ENCODE measurements around the gene ADAP2.
A peak's percentile ranks its signal among the peaks of the same experiment; 100 is the strongest.
"Not testable (repeated sequence)": the region's sequence is repeated elsewhere in the genome, so short reads cannot be mapped to it uniquely, and the experiment has no call there.

ADAP2 gene, protein sequence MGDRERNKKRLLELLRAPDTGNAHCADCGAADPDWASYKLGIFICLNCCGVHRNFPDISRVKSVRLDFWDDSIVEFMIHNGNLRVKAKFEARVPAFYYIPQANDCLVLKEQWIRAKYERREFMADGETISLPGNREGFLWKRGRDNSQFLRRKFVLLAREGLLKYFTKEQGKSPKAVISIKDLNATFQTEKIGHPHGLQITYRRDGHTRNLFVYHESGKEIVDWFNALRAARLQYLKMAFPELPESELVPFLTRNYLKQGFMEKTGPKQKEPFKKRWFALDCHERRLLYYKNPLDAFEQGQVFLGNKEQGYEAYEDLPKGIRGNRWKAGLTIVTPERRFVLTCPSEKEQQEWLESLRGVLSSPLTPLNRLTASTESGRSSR

DNA sequence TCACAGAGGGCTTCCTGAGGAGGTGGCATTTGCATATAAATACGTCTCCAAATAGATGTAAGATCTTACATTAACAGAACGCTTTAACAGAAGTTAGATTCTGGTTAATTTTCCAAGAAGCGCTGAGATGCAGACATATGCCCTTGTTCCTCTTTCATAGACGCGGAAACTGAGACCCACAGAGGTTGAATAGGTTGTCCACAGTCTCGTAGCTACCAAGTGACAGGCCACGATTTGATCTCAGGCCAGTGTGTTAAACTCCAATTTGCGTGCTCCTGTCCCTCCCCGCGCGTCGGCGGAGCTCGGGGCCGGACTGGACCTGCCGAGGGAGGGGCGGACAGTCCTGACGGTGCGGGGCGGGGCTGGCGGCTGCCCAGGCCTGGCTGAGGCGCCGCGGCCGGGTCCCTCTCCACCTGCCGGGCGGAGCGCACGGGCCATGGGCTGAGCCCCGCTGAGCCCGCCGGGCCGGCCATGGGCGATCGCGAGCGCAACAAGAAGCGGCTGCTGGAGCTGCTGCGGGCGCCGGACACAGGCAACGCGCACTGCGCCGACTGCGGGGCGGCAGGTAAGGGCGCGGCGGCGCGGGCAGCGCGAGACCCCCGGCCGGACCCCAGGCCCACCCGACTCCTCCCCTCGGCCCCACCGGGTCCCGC lies at the start of gene ADAP2:
Gene ADAP2 (plus strand): TSS at position 402 of the 653 bp plus-strand sequence. CDS start 70 bp downstream, at position 472.
- TF ChIP-seq EZH2 (IDR thresholded peaks at IDR 0.05): peak; percentile 66
- TF ChIP-seq POLR2AphosphoS5 (IDR thresholded peaks at IDR 0.05; ENCODE audit: borderline replicate concordance, low read depth, low read length): no peak
- Histone ChIP-seq H3K27ac (no peak within 1 kb of the TSS), H3K9ac (ENCODE audit: insufficient read length) (no peak within 1 kb of the TSS), H3K9me3 (ENCODE audit: low read depth, low read length) (no peaks in the 10 kb centered on the region), H3K4me3 (no peak within 1 kb of the TSS), H3K36me3 (ENCODE audit: insufficient read depth, low read length) (no peaks in the 10 kb centered on the region)
- no peak for DNase-seq (ENCODE audit: low read depth, low spot score)

DNA sequence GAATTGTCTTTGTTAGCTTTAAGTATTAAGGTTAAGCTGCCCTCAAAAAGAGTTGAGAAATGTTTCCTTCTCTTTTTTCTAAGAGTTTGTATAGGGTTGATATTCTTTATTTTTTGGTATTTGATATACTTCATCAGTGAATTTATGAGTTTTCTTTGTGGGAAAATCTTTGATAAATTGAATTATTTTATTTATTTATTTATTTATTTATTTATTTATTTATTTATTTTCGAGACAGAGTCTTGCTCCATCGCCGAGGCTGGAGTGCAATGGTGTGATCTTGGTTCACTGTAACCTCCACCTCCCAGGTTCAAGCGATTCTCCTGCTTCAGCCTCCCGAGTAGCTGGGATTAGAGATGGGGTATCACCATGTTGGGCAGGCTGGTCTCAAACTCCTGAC lies 35.6 kb upstream of the ADAP2 start:
- H3K27ac ChIP-seq: no peak overlapping the region
- no peak for DNase-seq (ENCODE audit: low read depth, low spot score)
- TF ChIP-seq EZH2 (IDR thresholded peaks at IDR 0.05) (no peak), POLR2AphosphoS5 (IDR thresholded peaks at IDR 0.05; ENCODE audit: borderline replicate concordance, low read depth, low read length) (no peak), FOXP2 (optimal IDR thresholded peaks at IDR 0.05; ENCODE audit: control extremely low read depth, extremely low read length, insufficient read depth) (no peak)
- H3K4me3 ChIP-seq: no peak overlapping the region
- no peaks in the 10 kb centered on the region for H3K9me3 ChIP-seq (ENCODE audit: low read depth, low read length)
- H3K9ac ChIP-seq (ENCODE audit: insufficient read length): no peak overlapping the region
- H3K36me3 ChIP-seq (ENCODE audit: insufficient read depth, low read length): peaks cover 43% of the 10 kb centered on the region

DNA sequence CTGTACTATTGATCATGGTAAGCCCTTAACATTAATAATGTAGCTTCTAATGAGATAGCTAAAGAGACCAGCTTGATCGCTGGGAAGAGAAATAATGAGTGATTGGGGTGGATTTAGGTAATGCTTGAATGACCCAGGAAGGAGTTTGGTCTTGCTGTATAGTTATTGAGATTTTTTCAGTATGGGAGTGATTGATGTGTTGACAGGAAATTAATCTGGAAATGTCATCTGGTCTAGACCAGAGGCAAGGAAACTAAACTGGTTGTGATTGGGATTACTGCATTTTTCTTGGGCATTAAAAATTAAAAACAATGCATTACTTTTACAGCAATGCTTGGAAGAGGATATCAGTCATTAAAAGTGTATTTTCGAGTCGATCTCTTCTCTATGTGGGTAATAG lies 27.5 kb upstream of the ADAP2 start:
- Histone ChIP-seq H3K4me3 (no peak overlapping the region), H3K9ac (ENCODE audit: insufficient read length) (no peak overlapping the region), H3K27ac (no peak overlapping the region), H3K36me3 (ENCODE audit: insufficient read depth, low read length) (peaks cover 45% of the 10 kb centered on the region), H3K9me3 (ENCODE audit: low read depth, low read length) (no peaks in the 10 kb centered on the region)
- no peak for DNase-seq (ENCODE audit: low read depth, low spot score)
- TF ChIP-seq FOXP2 (optimal IDR thresholded peaks at IDR 0.05; ENCODE audit: control extremely low read depth, extremely low read length, insufficient read depth) (no peak), POLR2AphosphoS5 (IDR thresholded peaks at IDR 0.05; ENCODE audit: borderline replicate concordance, low read depth, low read length) (no peak), EZH2 (IDR thresholded peaks at IDR 0.05) (no peak)

DNA sequence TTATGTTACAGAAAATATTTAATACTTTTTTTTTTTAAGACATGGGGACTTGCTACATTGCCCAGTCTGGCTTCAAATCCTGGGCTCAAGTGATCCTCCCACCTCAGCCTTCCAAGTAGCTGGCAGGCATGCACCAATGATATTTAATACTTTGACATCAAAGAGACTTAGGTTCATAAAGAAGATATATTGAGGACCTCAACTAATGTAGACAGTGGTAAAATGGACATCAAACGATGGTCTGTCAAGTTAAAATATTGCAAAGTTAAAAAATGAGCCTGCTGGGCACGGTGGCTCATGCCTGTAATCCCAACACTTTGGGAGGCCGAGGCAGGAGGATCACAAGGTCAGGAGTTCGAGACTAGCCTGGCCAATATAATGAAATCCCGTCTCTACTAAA lies 24.4 kb upstream of the ADAP2 start:
- Histone ChIP-seq H3K36me3 (ENCODE audit: insufficient read depth, low read length) (peaks cover 47% of the 10 kb centered on the region), H3K27ac (no peak overlapping the region), H3K4me3 (no peak overlapping the region), H3K9ac (ENCODE audit: insufficient read length) (no peak overlapping the region), H3K9me3 (ENCODE audit: low read depth, low read length) (no peaks in the 10 kb centered on the region)
- TF ChIP-seq EZH2 (IDR thresholded peaks at IDR 0.05) (no peak), FOXP2 (optimal IDR thresholded peaks at IDR 0.05; ENCODE audit: control extremely low read depth, extremely low read length, insufficient read depth) (no peak), POLR2AphosphoS5 (IDR thresholded peaks at IDR 0.05; ENCODE audit: borderline replicate concordance, low read depth, low read length) (no peak)
- DNase-seq (ENCODE audit: low read depth, low spot score): no peak

DNA sequence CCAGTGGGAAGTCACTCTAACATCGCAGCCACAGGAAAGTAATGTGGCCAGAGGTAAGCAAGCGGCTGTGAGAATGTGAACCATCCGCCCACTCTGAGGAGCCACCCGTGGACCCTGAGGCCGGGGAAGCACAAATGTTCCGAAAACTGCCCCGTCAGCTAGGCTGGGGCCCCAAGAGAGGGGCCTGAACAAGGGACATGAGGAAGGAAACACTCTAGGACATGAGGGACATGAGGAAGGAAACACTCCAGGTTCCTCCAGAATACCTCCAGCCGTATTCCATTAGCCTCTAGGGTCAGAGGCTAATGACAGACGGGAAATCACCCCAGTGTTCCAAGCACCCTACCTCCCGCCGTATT lies 16.0 kb upstream of the ADAP2 start:
- Histone ChIP-seq H3K4me3 (peak overlapping the region; percentile 89), H3K9me3 (ENCODE audit: low read depth, low read length) (no peaks in the 10 kb centered on the region), H3K36me3 (ENCODE audit: insufficient read depth, low read length) (0 out of 2 replicates have a peak, but pooled peaks cover 6% of the 10 kb centered on the region), H3K9ac (ENCODE audit: insufficient read length) (peak overlapping the region; percentile 79), H3K27ac (peak overlapping the region; percentile 10; the same call in 1 of the 2 replicates)
- DNase-seq (ENCODE audit: low read depth, low spot score): no peak
- TF ChIP-seq FOXP2 (optimal IDR thresholded peaks at IDR 0.05; ENCODE audit: control extremely low read depth, extremely low read length, insufficient read depth): no peak
- no peak for TF ChIP-seq POLR2AphosphoS5 (IDR thresholded peaks at IDR 0.05; ENCODE audit: borderline replicate concordance, low read depth, low read length)
- TF ChIP-seq EZH2 (IDR thresholded peaks at IDR 0.05): no peak

DNA sequence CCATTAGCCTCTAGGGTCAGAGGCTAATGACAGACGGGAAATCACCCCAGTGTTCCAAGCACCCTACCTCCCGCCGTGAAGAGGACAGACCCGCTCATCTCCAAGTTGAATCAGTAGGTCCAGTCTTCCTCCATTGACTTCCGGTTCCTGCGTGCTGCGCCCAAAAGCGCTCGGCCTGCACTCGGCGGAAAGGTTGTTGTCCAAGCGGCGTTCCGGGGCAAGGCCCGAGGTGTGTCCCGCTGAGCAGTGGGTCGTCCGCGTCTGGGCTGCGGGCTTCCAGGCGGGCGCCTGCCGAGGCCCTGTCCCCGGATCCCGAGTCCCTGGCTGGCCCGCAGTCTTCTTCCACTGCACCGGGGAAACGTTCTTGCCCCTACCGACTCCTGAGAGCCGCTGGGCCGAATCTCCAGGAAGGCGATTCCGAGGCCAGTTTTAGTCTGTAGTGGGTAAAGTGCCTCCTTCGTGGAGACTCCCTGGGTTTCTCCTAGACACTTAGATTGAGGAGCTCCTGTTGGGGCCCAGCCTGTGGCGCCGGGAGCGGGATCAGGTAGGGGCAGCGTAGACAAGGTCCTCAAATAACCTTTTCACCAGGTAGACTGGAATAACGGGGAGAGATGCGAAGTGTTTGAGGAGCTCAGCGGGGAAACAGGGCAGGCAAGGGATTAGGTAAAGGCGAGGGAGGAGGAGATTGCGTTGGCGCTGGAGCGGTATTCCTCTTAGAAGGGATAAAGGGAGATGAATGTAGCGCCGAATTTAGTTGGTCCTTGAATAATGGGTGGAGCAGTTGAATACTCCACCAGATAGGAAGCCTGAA lies 15.4 kb upstream of the ADAP2 start, which contains the start of gene TEFM:
Gene TEFM (minus strand): TSS at position 138 of the 811 bp plus-strand sequence. CDS start 40 bp downstream, at position 98.
- H3K9ac ChIP-seq (ENCODE audit: insufficient read length): peak within 1 kb of the TSS; percentile 79
- H3K4me3 ChIP-seq: peak within 1 kb of the TSS; percentile 89
- DNase-seq (ENCODE audit: low read depth, low spot score): peak; percentile 37
- TF ChIP-seq FOXP2 (optimal IDR thresholded peaks at IDR 0.05; ENCODE audit: control extremely low read depth, extremely low read length, insufficient read depth): no peak
- TF ChIP-seq EZH2 (IDR thresholded peaks at IDR 0.05): no peak
- peak; percentile 89; the same call in 1 of the 2 replicates for TF ChIP-seq POLR2AphosphoS5 (IDR thresholded peaks at IDR 0.05; ENCODE audit: borderline replicate concordance, low read depth, low read length)
- H3K36me3 ChIP-seq (ENCODE audit: insufficient read depth, low read length): 0 out of 2 replicates have a peak, but pooled peaks cover 6% of the 10 kb centered on the region
- no peaks in the 10 kb centered on the region for H3K9me3 ChIP-seq (ENCODE audit: low read depth, low read length)
- peak within 1 kb of the TSS; percentile 17; the same call in 1 of the 2 replicates for H3K27ac ChIP-seq

DNA sequence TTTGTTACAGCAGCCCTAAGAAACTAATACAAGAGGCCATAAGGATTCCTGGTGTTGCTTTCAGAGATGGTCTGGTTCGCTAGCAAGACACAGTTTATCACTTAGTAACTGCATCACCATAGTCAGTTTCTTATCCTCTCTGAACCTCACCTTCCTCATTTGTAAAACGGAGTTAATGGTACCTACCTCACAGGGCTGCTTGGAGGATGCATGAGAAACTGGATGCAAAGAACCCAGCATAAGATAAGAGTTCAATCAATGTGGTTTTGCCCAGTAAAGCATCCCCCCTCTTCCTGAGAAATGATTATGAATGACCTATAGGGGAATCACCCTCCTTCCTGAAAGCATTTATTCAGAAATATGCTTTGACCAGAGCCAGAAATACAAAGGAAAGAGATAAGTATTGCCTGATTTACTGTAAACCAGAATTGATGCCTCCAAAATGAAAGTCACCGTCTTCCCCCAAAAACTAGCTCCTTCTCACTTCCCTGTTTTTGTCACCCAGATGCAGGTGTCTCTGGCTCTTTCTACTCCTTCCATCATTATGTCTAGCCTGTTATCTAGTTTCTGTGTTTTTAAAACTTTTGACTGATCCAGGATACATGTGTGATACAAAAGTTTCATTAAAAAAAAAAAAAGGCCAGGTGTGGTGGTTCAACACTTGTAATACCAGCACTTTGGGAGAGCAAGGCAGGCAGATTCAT lies 12.9 kb upstream of the ADAP2 start:
- TF ChIP-seq FOXP2 (optimal IDR thresholded peaks at IDR 0.05; ENCODE audit: control extremely low read depth, extremely low read length, insufficient read depth): no peak
- H3K9me3 ChIP-seq (ENCODE audit: low read depth, low read length): no peaks in the 10 kb centered on the region
- no peaks in the 10 kb centered on the region for H3K36me3 ChIP-seq (ENCODE audit: insufficient read depth, low read length)
- no peak for DNase-seq (ENCODE audit: low read depth, low spot score)
- no peak overlapping the region for H3K9ac ChIP-seq (ENCODE audit: insufficient read length)
- no peak overlapping the region for H3K4me3 ChIP-seq
- no peak overlapping the region for H3K27ac ChIP-seq

DNA sequence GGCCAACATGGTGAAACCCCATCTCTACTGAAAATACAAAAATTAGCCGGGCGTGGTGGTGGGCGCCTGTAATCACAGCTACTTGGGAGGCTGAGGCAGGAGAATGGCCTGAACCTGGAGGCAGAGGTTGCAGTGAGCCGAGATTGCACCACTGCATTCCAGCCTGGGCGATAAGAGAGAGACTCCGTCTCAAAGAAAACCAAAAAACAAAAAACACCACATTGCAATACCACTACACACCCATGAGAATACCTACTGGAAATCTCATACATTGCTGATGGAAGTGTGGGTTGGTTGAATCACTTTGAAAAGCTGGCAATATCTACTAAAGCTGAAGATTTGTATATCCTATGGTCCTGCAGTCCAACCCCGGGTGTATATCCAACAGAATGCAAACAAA lies 11.6 kb upstream of the ADAP2 start:
- not testable (repeated sequence) for H3K9me3 ChIP-seq (ENCODE audit: low read depth, low read length); H3K4me3 ChIP-seq; DNase-seq (ENCODE audit: low read depth, low spot score); H3K9ac ChIP-seq (ENCODE audit: insufficient read length); H3K27ac ChIP-seq; H3K36me3 ChIP-seq (ENCODE audit: insufficient read depth, low read length)
